ENCODE data around the gene CEP85L.

CEP85L gene

DNA sequence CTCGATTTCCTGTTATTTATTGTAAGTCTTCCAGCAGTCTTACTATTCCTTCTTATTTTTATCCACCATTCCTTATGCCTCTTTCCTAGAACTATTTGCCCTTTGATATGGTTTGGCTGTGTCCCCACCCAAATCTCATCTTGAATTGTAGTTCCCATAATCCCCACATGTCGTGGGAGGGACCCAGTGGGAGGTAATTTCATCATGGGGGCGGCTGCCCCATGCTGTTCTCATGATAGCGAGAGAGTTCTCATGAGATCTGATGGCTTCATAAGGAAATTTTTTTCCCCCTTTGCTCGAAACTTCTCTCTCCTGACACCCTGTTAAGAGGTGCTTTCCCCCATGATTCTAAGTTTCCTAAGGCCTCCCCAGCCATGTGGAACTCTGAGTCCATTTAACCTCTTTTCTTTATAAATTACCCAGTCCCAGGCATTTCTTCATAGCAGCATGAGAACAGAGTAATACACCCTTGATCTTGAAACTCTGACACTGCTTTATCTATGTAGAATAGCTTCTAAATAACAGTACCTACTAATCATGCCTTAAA is 54.5 kb downstream of the CEP85L start:
- TF ChIP-seq, protein P1, sequence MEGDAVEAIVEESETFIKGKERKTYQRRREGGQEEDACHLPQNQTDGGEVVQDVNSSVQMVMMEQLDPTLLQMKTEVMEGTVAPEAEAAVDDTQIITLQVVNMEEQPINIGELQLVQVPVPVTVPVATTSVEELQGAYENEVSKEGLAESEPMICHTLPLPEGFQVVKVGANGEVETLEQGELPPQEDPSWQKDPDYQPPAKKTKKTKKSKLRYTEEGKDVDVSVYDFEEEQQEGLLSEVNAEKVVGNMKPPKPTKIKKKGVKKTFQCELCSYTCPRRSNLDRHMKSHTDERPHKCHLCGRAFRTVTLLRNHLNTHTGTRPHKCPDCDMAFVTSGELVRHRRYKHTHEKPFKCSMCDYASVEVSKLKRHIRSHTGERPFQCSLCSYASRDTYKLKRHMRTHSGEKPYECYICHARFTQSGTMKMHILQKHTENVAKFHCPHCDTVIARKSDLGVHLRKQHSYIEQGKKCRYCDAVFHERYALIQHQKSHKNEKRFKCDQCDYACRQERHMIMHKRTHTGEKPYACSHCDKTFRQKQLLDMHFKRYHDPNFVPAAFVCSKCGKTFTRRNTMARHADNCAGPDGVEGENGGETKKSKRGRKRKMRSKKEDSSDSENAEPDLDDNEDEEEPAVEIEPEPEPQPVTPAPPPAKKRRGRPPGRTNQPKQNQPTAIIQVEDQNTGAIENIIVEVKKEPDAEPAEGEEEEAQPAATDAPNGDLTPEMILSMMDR (conservative IDR thresholded peaks at IDR 0.05; ENCODE audit: low read length) = no peak
- no peak overlapping the region for H3K4me3 ChIP-seq (ENCODE audit: low read length)
- DNase-seq (ENCODE audit: low read depth) = no peak

- TF ChIP-seq, protein P1 (conservative IDR thresholded peaks at IDR 0.05; ENCODE audit: low read length) = no peak
- no peak overlapping the region for H3K4me3 ChIP-seq (ENCODE audit: low read length)
- no peak for DNase-seq (ENCODE audit: low read depth)
These were observed 56.5 kb downstream of the CEP85L start for GRCh38 chr6:118594877-118595276.

GRCh38 chr6:118591897-118592296 is 59.5 kb downstream of the CEP85L start:
- DNase-seq (ENCODE audit: low read depth) = no peak
- TF ChIP-seq, protein P1 (conservative IDR thresholded peaks at IDR 0.05; ENCODE audit: low read length) = no peak
- no peak overlapping the region for H3K4me3 ChIP-seq (ENCODE audit: low read length)

DNA sequence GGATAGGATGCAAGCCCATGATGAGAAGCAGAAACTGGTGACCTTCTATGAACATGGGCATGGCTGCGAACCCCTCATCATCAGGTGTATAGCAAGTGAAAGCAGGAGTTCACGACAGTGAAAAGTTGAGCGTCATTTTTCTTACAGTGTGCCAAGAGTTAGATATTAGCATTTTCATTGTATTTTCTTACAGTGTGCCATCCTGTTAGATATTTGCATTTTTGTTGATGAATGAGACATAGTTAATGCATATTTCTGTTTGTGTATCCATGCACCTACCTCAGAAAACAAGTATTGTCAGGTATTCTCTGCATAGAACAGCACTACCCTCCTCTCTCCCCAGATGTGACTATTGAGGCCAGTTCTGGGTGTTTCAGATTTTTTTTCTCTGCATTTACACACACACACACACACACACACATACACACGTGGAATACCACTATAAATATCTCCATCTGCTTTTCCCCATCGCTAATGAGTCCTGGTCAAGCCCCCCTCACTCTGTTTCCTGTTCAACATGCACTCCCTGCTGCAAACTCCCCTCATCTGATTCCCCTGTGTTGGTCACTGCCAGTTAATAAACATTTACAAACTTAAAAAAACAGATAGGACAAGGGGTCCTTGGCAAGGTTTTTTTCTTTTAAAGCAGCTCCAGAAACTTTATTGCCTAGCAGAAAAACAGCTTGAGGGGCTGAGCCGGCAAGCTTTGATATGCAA is 61.6 kb downstream of the CEP85L start:
- no peak for DNase-seq (ENCODE audit: low read depth)
- TF ChIP-seq, protein P1 (conservative IDR thresholded peaks at IDR 0.05; ENCODE audit: low read length) = no peak
- no peak overlapping the region for H3K4me3 ChIP-seq (ENCODE audit: low read length)

- no peak overlapping the region for H3K4me3 ChIP-seq (ENCODE audit: low read length)
- TF ChIP-seq, protein P1 (conservative IDR thresholded peaks at IDR 0.05; ENCODE audit: low read length) = no peak
- DNase-seq (ENCODE audit: low read depth) = peak; percentile 47
These were observed 62.2 kb downstream of the CEP85L start for GRCh38 chr6:118589186-118589585.

- TF ChIP-seq, protein P1 (conservative IDR thresholded peaks at IDR 0.05; ENCODE audit: low read length) = no peak
- DNase-seq (ENCODE audit: low read depth) = peak; percentile 63
- H3K4me3 ChIP-seq (ENCODE audit: low read length) = no peak overlapping the region
These were observed 62.8 kb downstream of the CEP85L start for GRCh38 chr6:118588626-118589025.

All from AG10803 (cell line).